Measurements from ENCODE around the gene NAV3. TPM values are rescaled to one million over a fixed set of nuclear protein-coding genes. Genes with fewer than 3 reads are reported as not detected.

Gene NAV3
- total RNA-seq, 2 experiments from 2014 or later = not detected

DNA sequence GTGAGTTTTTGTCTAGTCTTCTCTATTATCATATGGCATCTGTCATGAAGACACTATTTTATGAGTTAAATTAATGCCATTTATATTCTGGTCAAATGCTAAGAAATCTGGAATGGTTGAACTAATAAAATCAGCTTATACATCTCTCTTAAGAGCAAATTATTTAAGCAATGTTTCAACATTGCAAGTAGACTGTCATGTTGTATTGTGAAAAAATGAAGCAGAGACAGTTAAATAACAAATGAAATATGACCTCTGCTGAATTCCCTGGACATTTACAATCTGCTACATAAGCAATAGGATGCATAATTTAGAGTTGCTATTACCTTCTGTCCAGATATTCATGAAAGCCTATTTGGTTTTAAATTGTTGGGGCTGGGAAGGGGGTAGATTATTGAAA is 30.6 kb downstream of the NAV3 start:
- Mint-ChIP-seq H3K27me3 (no peaks in the 10 kb centered on the region), H3K9me3 (no peaks in the 10 kb centered on the region), H3K4me3 (no peak overlapping the region), H3K4me1 (no peaks in the 10 kb centered on the region), H3K36me3 (no peaks in the 10 kb centered on the region), H3K27ac (no peak overlapping the region)
- ATAC-seq (ENCODE audit: low read depth) = no peak
- POLR2A ChIA-PET = no interaction called here
- DNase-seq = no peak

GRCh38 chr12:77865178-77865577 is 34.5 kb downstream of the NAV3 start:
- Mint-ChIP-seq H3K27me3 (no peaks in the 10 kb centered on the region), H3K27ac (no peak overlapping the region), H3K4me1 (no peaks in the 10 kb centered on the region), H3K4me3 (no peak overlapping the region), H3K36me3 (no peaks in the 10 kb centered on the region), H3K9me3 (no peaks in the 10 kb centered on the region)
- ATAC-seq (ENCODE audit: low read depth) = no peak
- POLR2A ChIA-PET = no interaction called here
- no peak for DNase-seq

DNA sequence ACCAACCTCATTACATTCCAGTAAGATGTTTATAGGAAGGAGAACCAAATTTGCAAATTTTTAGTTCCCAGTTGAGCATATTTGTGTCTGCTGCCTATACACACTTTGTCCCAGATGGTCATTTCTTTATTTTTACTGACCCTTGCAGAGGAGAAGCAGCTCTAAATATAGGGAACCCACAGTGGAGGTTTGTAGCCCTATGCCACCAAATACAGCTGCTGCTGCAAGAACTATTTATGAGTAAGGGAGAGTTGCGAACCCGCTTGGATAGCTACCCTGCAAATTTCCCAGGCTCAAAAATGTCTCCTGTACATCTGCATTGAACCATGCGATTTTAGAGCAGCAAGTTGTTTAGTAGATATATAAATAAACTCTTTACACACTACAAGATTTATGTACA is 48.2 kb downstream of the NAV3 start:
- H3K36me3 Mint-ChIP-seq = no peaks in the 10 kb centered on the region
- DNase-seq = no peak
- peaks cover 4% of the 10 kb centered on the region for H3K9me3 Mint-ChIP-seq
- no peak overlapping the region for H3K4me3 Mint-ChIP-seq
- no peaks in the 10 kb centered on the region for H3K4me1 Mint-ChIP-seq
- H3K27ac Mint-ChIP-seq = no peak overlapping the region
- H3K27me3 Mint-ChIP-seq = no peaks in the 10 kb centered on the region
- no peak for ATAC-seq (ENCODE audit: low read depth)
- POLR2A ChIA-PET = no interaction called here

- no peaks in the 10 kb centered on the region for H3K27me3 Mint-ChIP-seq
- no peaks in the 10 kb centered on the region for H3K36me3 Mint-ChIP-seq
- H3K4me3 Mint-ChIP-seq = no peak overlapping the region
- H3K27ac Mint-ChIP-seq = no peak overlapping the region
- H3K9me3 Mint-ChIP-seq = peaks cover 4% of the 10 kb centered on the region
- POLR2A ChIA-PET = no interaction called here
- H3K4me1 Mint-ChIP-seq = no peaks in the 10 kb centered on the region
- DNase-seq (no peak), ATAC-seq (ENCODE audit: low read depth) (no peak)
Observed at GRCh38 chr12:77882709-77883108, 52.0 kb downstream of the NAV3 start.

DNA sequence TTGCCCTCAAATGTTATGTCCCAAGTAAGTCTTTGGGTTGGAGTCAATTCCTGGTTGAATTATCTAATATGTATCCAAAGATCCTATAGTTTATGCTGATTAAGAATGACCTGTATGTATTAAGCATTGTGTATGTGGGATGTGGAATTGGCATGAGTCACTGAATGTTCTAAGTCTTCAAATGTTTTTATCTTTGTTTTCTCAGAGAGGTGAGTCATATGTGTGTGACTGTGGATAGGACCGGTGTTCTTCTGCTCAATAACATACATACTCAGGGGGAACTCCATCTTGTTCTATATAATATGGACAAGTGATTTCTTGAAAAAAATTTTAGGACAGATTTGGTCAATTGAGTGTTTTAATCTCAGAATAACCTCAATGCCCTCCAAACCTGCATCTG is 57.9 kb downstream of the NAV3 start:
- H3K4me1 Mint-ChIP-seq = no peaks in the 10 kb centered on the region
- POLR2A ChIA-PET = no interaction called here
- no peaks in the 10 kb centered on the region for H3K9me3 Mint-ChIP-seq
- no peak for ATAC-seq (ENCODE audit: low read depth)
- H3K4me3 Mint-ChIP-seq = no peak overlapping the region
- no peak for DNase-seq
- no peak overlapping the region for H3K27ac Mint-ChIP-seq
- no peaks in the 10 kb centered on the region for H3K36me3 Mint-ChIP-seq
- H3K27me3 Mint-ChIP-seq = no peaks in the 10 kb centered on the region

DNA sequence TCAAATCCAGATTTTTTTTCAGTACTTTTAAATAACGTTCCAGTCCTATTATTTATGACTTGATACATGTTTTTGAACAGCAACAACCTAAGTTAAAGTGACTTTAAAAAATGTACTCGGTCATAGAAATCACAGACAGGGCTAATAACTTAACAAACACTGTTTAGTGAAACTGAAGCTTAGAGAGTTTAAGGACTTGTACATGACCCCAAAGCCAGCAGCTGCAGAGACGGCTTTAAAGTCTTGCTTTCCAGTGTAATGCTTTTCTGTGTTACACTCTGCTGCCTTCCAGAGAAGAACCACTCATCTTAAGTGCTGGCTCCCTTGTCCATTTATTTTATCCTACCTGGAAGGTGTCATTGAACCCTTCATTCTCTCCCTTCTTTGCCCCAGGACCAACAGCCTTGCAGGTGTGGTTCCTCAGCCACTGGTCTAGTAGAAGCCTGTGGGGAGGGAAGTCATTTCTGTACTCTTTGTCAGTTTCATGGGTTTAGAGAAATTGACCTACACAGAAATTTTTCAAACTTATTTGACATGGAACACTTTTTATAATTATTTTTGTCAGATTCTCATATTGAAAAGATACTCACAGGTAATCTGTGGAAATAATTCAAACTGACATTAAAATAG is 60.9 kb downstream of the NAV3 start:
- DNase-seq = no peak
- Mint-ChIP-seq H3K4me1 (no peaks in the 10 kb centered on the region), H3K4me3 (no peak overlapping the region), H3K27ac (no peak overlapping the region), H3K9me3 (no peaks in the 10 kb centered on the region), H3K27me3 (no peaks in the 10 kb centered on the region), H3K36me3 (no peaks in the 10 kb centered on the region)
- POLR2A ChIA-PET = no interaction called here
- no peak for ATAC-seq (ENCODE audit: low read depth)

DNA sequence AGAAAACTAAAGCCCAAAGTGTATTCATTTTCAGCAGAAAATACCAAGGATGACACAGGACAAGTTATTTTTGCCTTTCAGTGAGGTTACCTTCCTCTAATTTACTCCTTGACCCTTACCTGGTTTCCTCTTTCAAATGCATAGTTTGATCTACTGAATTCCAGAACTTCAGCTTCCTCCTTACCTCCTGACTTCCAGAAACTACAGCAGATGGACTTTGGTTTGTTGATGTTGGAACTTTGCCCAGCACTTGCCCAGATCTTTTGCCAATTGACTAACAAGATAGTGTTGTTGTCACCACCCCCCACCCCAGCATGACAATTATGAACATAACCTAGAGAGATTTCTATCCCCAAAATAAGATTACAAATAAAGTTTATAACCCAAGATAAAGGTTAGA is 63.2 kb downstream of the NAV3 start:
- Mint-ChIP-seq H3K27ac (no peak overlapping the region), H3K36me3 (no peaks in the 10 kb centered on the region), H3K9me3 (no peaks in the 10 kb centered on the region), H3K4me3 (no peak overlapping the region), H3K4me1 (no peaks in the 10 kb centered on the region), H3K27me3 (no peaks in the 10 kb centered on the region)
- DNase-seq = no peak
- POLR2A ChIA-PET = no interaction called here
- ATAC-seq (ENCODE audit: low read depth) = no peak

DNA sequence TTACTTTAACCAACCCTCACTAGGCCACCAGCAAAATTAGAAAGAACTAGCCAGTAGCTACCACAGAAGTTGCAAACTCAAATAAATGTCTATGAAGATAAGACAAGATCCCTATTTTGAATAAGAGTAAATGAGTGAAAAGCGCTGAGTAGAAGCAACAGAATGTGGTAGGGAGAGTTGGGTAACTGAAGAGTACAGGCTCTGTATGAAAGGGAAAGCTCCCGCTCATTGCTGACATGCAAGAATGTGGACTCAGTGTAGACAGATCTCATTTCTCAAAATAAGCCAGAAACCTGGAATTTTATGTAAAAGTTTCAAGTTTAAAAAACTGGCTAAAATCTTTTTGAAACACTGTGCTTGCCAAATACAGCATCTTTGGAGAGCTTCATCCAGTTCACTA is 63.9 kb downstream of the NAV3 start:
- ATAC-seq (ENCODE audit: low read depth) (no peak), DNase-seq (no peak)
- Mint-ChIP-seq H3K27ac (no peak overlapping the region), H3K27me3 (no peaks in the 10 kb centered on the region), H3K36me3 (no peaks in the 10 kb centered on the region), H3K4me3 (no peak overlapping the region), H3K4me1 (no peaks in the 10 kb centered on the region), H3K9me3 (no peaks in the 10 kb centered on the region)
- POLR2A ChIA-PET = no interaction called here

DNA sequence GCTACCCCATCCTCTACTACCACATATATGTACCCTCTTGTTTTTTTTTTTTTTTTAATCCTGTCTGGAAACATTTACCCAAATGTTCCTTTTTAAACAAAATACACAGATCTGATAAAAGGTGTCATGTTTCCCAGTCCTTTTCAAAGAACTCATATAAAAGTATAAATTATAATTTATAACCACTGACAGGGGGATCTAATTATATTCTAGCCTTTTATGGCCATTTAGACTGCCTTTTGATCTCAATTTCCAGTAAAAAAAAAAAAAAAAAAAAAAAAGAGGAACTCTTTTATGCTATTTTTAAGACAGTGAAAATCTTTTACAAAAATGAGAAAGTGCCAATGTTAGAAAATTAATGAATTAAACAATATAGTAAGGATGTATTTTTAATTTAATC is 65.0 kb downstream of the NAV3 start:
- no peak for ATAC-seq (ENCODE audit: low read depth)
- H3K27me3 Mint-ChIP-seq = no peaks in the 10 kb centered on the region
- no peak for DNase-seq
- no peaks in the 10 kb centered on the region for H3K4me1 Mint-ChIP-seq
- H3K27ac Mint-ChIP-seq = no peak overlapping the region
- H3K4me3 Mint-ChIP-seq = no peak overlapping the region
- H3K36me3 Mint-ChIP-seq = no peaks in the 10 kb centered on the region
- POLR2A ChIA-PET = no interaction called here
- no peaks in the 10 kb centered on the region for H3K9me3 Mint-ChIP-seq

- no peak for DNase-seq
- Mint-ChIP-seq H3K27me3 (no peaks in the 10 kb centered on the region), H3K9me3 (no peaks in the 10 kb centered on the region), H3K4me1 (no peaks in the 10 kb centered on the region), H3K4me3 (no peak overlapping the region), H3K36me3 (no peaks in the 10 kb centered on the region), H3K27ac (no peak overlapping the region)
- no peak for ATAC-seq (ENCODE audit: low read depth)
- POLR2A ChIA-PET = no interaction called here
Observed at GRCh38 chr12:77907936-77908335, 77.2 kb downstream of the NAV3 start.

- Mint-ChIP-seq H3K4me1 (no peaks in the 10 kb centered on the region), H3K9me3 (no peaks in the 10 kb centered on the region), H3K4me3 (no peak overlapping the region), H3K27ac (no peak overlapping the region), H3K27me3 (no peaks in the 10 kb centered on the region), H3K36me3 (no peaks in the 10 kb centered on the region)
- no peak for ATAC-seq (ENCODE audit: low read depth)
- POLR2A ChIA-PET = no interaction called here
- DNase-seq = no peak
Observed at GRCh38 chr12:77914081-77914488, 83.4 kb downstream of the NAV3 start.

GRCh38 chr12:77915071-77915600 is 84.4 kb downstream of the NAV3 start:
- DNase-seq = no peak
- Mint-ChIP-seq H3K4me3 (no peak overlapping the region), H3K27ac (no peak overlapping the region), H3K36me3 (no peaks in the 10 kb centered on the region), H3K27me3 (no peaks in the 10 kb centered on the region), H3K9me3 (no peaks in the 10 kb centered on the region), H3K4me1 (no peaks in the 10 kb centered on the region)
- POLR2A ChIA-PET = no interaction called here
- ATAC-seq (ENCODE audit: low read depth) = no peak

DNA sequence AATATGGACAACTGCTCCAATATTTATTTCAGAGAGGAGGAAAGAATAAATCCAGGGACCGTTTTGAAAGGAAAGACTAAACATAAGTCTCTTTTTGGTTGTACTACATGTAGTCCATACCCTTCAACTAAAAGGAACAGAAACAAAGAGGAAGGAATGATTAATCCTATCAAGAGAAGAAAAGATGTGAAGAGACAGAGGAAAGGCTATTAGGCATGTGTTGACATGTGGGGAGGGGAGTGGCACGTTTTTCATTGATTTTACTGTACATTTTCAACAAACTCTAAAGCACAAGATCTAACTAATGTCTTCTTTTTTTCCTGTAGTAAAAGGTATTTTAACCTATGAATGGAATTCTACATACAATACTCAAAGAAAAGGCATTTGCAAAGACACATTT is 85.6 kb downstream of the NAV3 start:
- Mint-ChIP-seq H3K9me3 (no peaks in the 10 kb centered on the region), H3K27me3 (no peaks in the 10 kb centered on the region), H3K4me3 (no peak overlapping the region), H3K36me3 (no peaks in the 10 kb centered on the region), H3K27ac (no peak overlapping the region), H3K4me1 (no peaks in the 10 kb centered on the region)
- POLR2A ChIA-PET = no interaction called here
- DNase-seq (no peak), ATAC-seq (ENCODE audit: low read depth) (no peak)

DNA sequence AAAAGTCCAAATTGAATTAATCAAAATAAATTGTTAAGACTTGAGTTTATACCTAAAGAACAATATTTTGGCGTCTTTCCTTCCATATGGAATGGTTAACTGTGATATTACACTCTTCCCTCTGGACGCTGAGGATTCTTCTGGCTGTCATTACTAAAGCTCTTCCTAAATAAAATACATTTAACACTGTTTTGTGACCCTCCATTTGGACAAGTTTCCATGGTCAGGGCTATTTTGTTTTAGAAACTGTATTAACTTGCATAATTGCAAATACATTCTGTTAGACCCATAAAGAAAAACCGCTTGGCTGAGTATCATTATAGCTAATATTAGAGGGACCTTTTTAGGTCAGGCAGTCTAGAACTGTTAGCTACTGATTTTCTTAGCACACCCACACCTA is 87.4 kb downstream of the NAV3 start:
- POLR2A ChIA-PET = no interaction called here
- no peaks in the 10 kb centered on the region for H3K9me3 Mint-ChIP-seq
- no peaks in the 10 kb centered on the region for H3K27me3 Mint-ChIP-seq
- no peaks in the 10 kb centered on the region for H3K4me1 Mint-ChIP-seq
- H3K4me3 Mint-ChIP-seq = no peak overlapping the region
- no peak for DNase-seq
- no peak overlapping the region for H3K27ac Mint-ChIP-seq
- ATAC-seq (ENCODE audit: low read depth) = no peak
- H3K36me3 Mint-ChIP-seq = no peaks in the 10 kb centered on the region

DNA sequence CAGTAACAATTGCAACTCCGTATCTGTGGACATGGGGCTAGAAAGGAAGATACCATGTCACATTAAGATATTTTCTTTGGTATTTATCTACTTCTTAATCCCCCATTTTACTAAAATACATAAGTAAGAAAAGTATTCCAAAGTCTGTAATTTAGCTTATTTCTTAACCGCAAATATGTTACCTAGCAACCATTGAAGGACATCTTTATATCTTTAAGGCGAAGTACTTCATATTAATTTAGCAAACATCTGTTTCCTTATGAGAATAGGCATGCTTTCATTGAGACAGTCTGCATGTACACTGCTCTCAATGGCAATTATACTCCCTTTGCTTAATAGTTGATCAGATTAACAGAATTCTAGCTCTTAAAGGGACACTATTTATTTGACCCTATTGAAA is 88.8 kb downstream of the NAV3 start:
- POLR2A ChIA-PET = no interaction called here
- no peak for ATAC-seq (ENCODE audit: low read depth)
- no peak for DNase-seq
- H3K9me3 Mint-ChIP-seq = no peaks in the 10 kb centered on the region
- no peak overlapping the region for H3K4me3 Mint-ChIP-seq
- H3K4me1 Mint-ChIP-seq = no peaks in the 10 kb centered on the region
- no peaks in the 10 kb centered on the region for H3K36me3 Mint-ChIP-seq
- no peaks in the 10 kb centered on the region for H3K27me3 Mint-ChIP-seq
- H3K27ac Mint-ChIP-seq = no peak overlapping the region
